H1 (cell line): ENCODE results near the gene PDE8A. TPM values are rescaled to one million over a fixed set of nuclear protein-coding genes. Genes with fewer than 3 reads are reported as not detected.

Experiments used
- CTCF ChIA-PET: fragments of 300-600 bp; sonication (Branson Sonifier 250); formaldehyde crosslinking; loops from one replicate; lab custom pipeline; 2021; ENCODE audit not compliant: partially characterized antibody; lab: Charles Lee
- POLR2A ChIA-PET: fragments of 300-600 bp; sonication (Branson Sonifier 250); formaldehyde crosslinking; loops from one replicate; lab custom pipeline; 2021; ENCODE audit warnings: inconsistent platforms; ENCODE audit not compliant: partially characterized antibody; lab: Charles Lee
- DNase-seq, 2 experiments: peaks; one replicate each; pipeline versions ENCODE4 v3.0.0 to v3.0.0-alpha.2; 2010 to 2022; ENCODE audit warnings: low spot score in 2 of 2, low read depth in 1 of 2, mixed read lengths in 1 of 2
- FAIRE-seq: peaks from 2 replicates; lab custom pipeline; 2011; peaks lifted over from hg19 to GRCh38; lab: Jason Lieb, UNC
- H2AFZ ChIP-seq: 2 replicates; pipeline ENCODE4 v1.8.1; 2012; ENCODE audit warnings: low read length, inconsistent platforms
- H2AK5ac ChIP-seq: 2 replicates; pipeline ENCODE4 v1.6.1; 2013; ENCODE audit warnings: low read depth, low read length
- H2BK120ac ChIP-seq: replicated peaks from 2 replicates; pipeline ENCODE3; 2013; ENCODE audit warnings: low read depth, low read length, inconsistent platforms
- H2BK12ac ChIP-seq: 2 replicates; pipeline ENCODE4 v1.6.1; 2013; ENCODE audit warnings: low read depth, low read length
- H2BK15ac ChIP-seq: 2 replicates; pipeline ENCODE4 v1.6.1; 2013; ENCODE audit warnings: low read length
- H2BK20ac ChIP-seq: 2 replicates; pipeline ENCODE4 v1.6.1; 2013; ENCODE audit warnings: low read length
- H2BK5ac ChIP-seq: 2 replicates; pipeline ENCODE4 v1.6.1; 2013; ENCODE audit warnings: low read depth, low read length
- H3K14ac ChIP-seq: 2 replicates; pipeline ENCODE4 v1.6.1; 2013; ENCODE audit warnings: inconsistent platforms; ENCODE audit not compliant: insufficient read length
- H3K18ac ChIP-seq: 2 replicates; pipeline ENCODE4 v1.6.1; 2013; ENCODE audit warnings: low read length; ENCODE audit errors: extremely low read depth
- H3K23ac ChIP-seq: 2 replicates; pipeline ENCODE4 v1.6.1; 2013; ENCODE audit warnings: inconsistent platforms; ENCODE audit not compliant: insufficient read length
- H3K23me2 ChIP-seq: 2 replicates; pipeline ENCODE4 v1.6.1; 2013; ENCODE audit warnings: low read depth, low read length
- H3K27ac ChIP-seq: 2 replicates; pipeline ENCODE4 v1.6.1; 2011; ENCODE audit warnings: low read depth, low read length, inconsistent platforms
- H3K27me3 ChIP-seq, 4 experiments: replicated peaks in 1 of 4; 1 replicate in 1 of 4; 2 replicates in 3 of 4; pipeline versions ENCODE4 v1.6.1 to v1.8.1; 2011 to 2013; ENCODE audit warnings: low read length in 3 of 4, mild to moderate bottlenecking in 3 of 4, inconsistent platforms in 2 of 4, mixed read lengths in 2 of 4, moderate library complexity in 1 of 4; ENCODE audit not compliant: control insufficient read depth in 3 of 4, insufficient read depth in 3 of 4; ENCODE audit errors: extremely low read depth in 1 of 4
- H3K36me3 ChIP-seq, 4 experiments: 2 replicates each; pipeline versions ENCODE4 v1.6.1 to v1.8.1; 2011 to 2013; ENCODE audit warnings: mild to moderate bottlenecking in 4 of 4, low read length in 3 of 4, moderate library complexity in 2 of 4, control low read depth in 1 of 4, inconsistent platforms in 1 of 4; ENCODE audit not compliant: insufficient read depth in 4 of 4, control insufficient read depth in 2 of 4
- H3K4ac ChIP-seq: replicated peaks from 2 replicates; pipeline ENCODE3; 2013; ENCODE audit warnings: low read length, low read depth, mixed read lengths, inconsistent platforms; ENCODE audit not compliant: insufficient read length
- H3K4me1 ChIP-seq, 4 experiments: replicated peaks in 1 of 4; 1 replicate in 1 of 4; 2 replicates in 3 of 4; pipeline versions ENCODE4 v1.6.1 to v1.8.1; 2011 to 2013; ENCODE audit warnings: low read length in 3 of 4, inconsistent platforms in 2 of 4, mixed read lengths in 1 of 4; ENCODE audit not compliant: insufficient read depth in 4 of 4, control insufficient read depth in 3 of 4
- H3K4me2 ChIP-seq, 2 experiments: 2 replicates each; pipeline versions ENCODE4 v1.6.1 to v1.8.1; 2011 to 2013; ENCODE audit warnings: low read depth in 2 of 2, low read length in 2 of 2, control low read depth in 1 of 2, inconsistent platforms in 1 of 2, mild to moderate bottlenecking in 1 of 2; ENCODE audit not compliant: insufficient read depth in 1 of 2
- H3K4me3 ChIP-seq, 4 experiments: fragments of 200-600, 300-600 bp in 1 of 4; sonication (generic), shearing (Covaris generic), sonication (Bioruptor Twin) in 1 of 4; 2 replicates each; pipeline versions ENCODE4 v1.5.1 to v1.8.1; 2011 to 2016; ENCODE audit warnings: low read length in 4 of 4, low read depth in 3 of 4, control low read depth in 2 of 4, inconsistent platforms in 2 of 4, mild to moderate bottlenecking in 2 of 4, mixed read lengths in 1 of 4, moderate library complexity in 1 of 4; ENCODE audit not compliant: insufficient read depth in 2 of 4; ENCODE audit errors: extremely low read depth in 1 of 4
- H3K56ac ChIP-seq: replicated peaks from 2 replicates; pipeline ENCODE3; 2013; ENCODE audit warnings: low read depth, mild to moderate bottlenecking, mixed read lengths, low read length, inconsistent platforms; ENCODE audit not compliant: insufficient read length
- H3K79me1 ChIP-seq: 2 replicates; pipeline ENCODE4 v1.6.1; 2013; ENCODE audit warnings: low read depth, low read length, control low read depth
- H3K79me2 ChIP-seq, 2 experiments: 2 replicates each; pipeline versions ENCODE4 v1.6.1 to v1.8.1; 2012 to 2013; ENCODE audit warnings: low read length in 2 of 2, mild to moderate bottlenecking in 2 of 2, inconsistent platforms in 1 of 2; ENCODE audit not compliant: insufficient read depth in 2 of 2, control insufficient read depth in 1 of 2
- H3K9ac ChIP-seq, 4 experiments: replicated peaks in 1 of 4; 1 replicate in 1 of 4; 2 replicates in 3 of 4; pipeline versions ENCODE4 v1.6.1 to v1.8.1; 2011 to 2013; ENCODE audit warnings: low read depth in 3 of 4, low read length in 3 of 4, control low read depth in 2 of 4, mild to moderate bottlenecking in 2 of 4, moderate library complexity in 2 of 4, inconsistent platforms in 1 of 4; ENCODE audit errors: extremely low read depth in 1 of 4
- H3K9me3 ChIP-seq, 2 experiments: 2 replicates each; pipeline versions ENCODE4 v1.6.1 to v1.8.1; 2012 to 2013; ENCODE audit warnings: mild to moderate bottlenecking in 2 of 2, moderate library complexity in 2 of 2, control low read depth in 1 of 2, inconsistent platforms in 1 of 2, low read depth in 1 of 2, low read length in 1 of 2, mixed read lengths in 1 of 2; ENCODE audit not compliant: insufficient read depth in 2 of 2
- H4K20me1 ChIP-seq, 2 experiments: replicated peaks in 1 of 2; 2 replicates each; pipeline versions ENCODE3 to v1.8.1; 2011 to 2013; ENCODE audit warnings: inconsistent platforms in 2 of 2, low read length in 2 of 2, mild to moderate bottlenecking in 1 of 2; ENCODE audit not compliant: insufficient read depth in 2 of 2, control insufficient read depth in 1 of 2
- H4K5ac ChIP-seq: 2 replicates; pipeline ENCODE4 v1.6.1; 2013; ENCODE audit warnings: low read length, low read depth, mixed read lengths, inconsistent platforms; ENCODE audit not compliant: insufficient read length
- H4K8ac ChIP-seq: 2 replicates; pipeline ENCODE4 v1.8.0; 2013; ENCODE audit warnings: mild to moderate bottlenecking, moderate library complexity, low read length, inconsistent platforms; ENCODE audit not compliant: insufficient read depth; ENCODE audit errors: extremely low read depth
- H4K91ac ChIP-seq: replicated peaks from 2 replicates; pipeline ENCODE3; 2013; ENCODE audit warnings: low read length, mixed read lengths, inconsistent platforms; ENCODE audit not compliant: insufficient read length
- BACH1 ChIP-seq: IDR thresholded peaks from 2 replicates; pipeline ENCODE4 v1.6.1; 2012; ENCODE audit warnings: low read length, improper control_type of control experiment
- CHD2 ChIP-seq: IDR thresholded peaks from 2 replicates; pipeline ENCODE4 v1.6.1; 2012; ENCODE audit warnings: low read length, improper control_type of control experiment
- WGBS, 2 experiments: shearing (Covaris generic) in 1 of 2; methylation state at CpG; one replicate each; pipeline versions ENCODE4 v1.1.6 to v1.1.7; 2013 to 2015; ENCODE audit warnings: low lambda C conversion rate in 2 of 2, mixed read lengths in 2 of 2, inconsistent platforms in 1 of 2, low coverage in 1 of 2, missing lambda C conversion rate in 1 of 2; ENCODE audit not compliant: insufficient replicate concordance in 2 of 2, insufficient coverage in 1 of 2, insufficient read length in 1 of 2; ENCODE audit errors: extremely low coverage in 1 of 2, missing lambda C conversion rate in 1 of 2; 5-methylcytosine and 5-hydroxymethylcytosine counted together
- polyA plus RNA-seq, 7 experiments: library from polyadenylated mRNA; depleted of rRNA in 3 of 7; stranded (reverse) in 5 of 7; unstranded in 2 of 7; fragments of >200 nt in 5 of 7; fragments of 200-250 nt in 2 of 7; gene quantifications; 1 replicate in 5 of 7; 2 replicates in 1 of 7; 4 replicates in 1 of 7; pipeline versions ENCODE4 v1.2.1 to v1.2.3, GENCODE V29; 2011 to 2013; ENCODE audit warnings: missing spikeins in 2 of 7, mixed read lengths in 2 of 7
- total RNA-seq: library from RNA; stranded (reverse); fragmentation: NEBNext Ultra II Directional; extraction: Animal tissue kit (Norgen Biotek cat#: 25700); gene quantifications from 2 replicates; pipeline ENCODE4 v1.2.1, GENCODE V29; 2021

The PDE8A gene
- total and polyA plus RNA-seq, 2 of the 8 experiments (the other 6 are each of a cell fraction or from before 2014, with no cell fraction given): 6.9 to 7.8 TPM

- POLR2A ChIA-PET: no interaction called here
- no peak for TF ChIP-seq BACH1
- TF ChIP-seq CHD2: no peak
Measured at GRCh38 chr15:85071061-85071460, 89.4 kb downstream of the PDE8A start.

More at GRCh38 chr15:85071061-85071460, 89.4 kb downstream of the PDE8A start:
- H2BK20ac ChIP-seq: no peak overlapping the region
- H3K27ac ChIP-seq: no peak overlapping the region
- H4K8ac ChIP-seq: no peak overlapping the region
- H3K9ac ChIP-seq: no peak overlapping the region
- no peak overlapping the region for H3K4ac ChIP-seq
- no peak overlapping the region for H2BK15ac ChIP-seq
- no peak for DNase-seq
- 94% methylated on average over 2 of the region's 2 CpGs; no CpG with 5 or more reads in 1 of the 2 experiments for WGBS, 2 experiments
- FAIRE-seq: no peak
- no peak overlapping the region for H3K14ac ChIP-seq
- no peak overlapping the region for H3K18ac ChIP-seq
- no peak overlapping the region for H2AFZ ChIP-seq
- H3K9me3 ChIP-seq: no peaks in the 10 kb centered on the region
- H3K23ac ChIP-seq: no peak overlapping the region
- CTCF ChIA-PET: interaction anchor here (1.0 kb wide), 1 partner anchor 11 kb away, joined by 4 read pairs; no protein-coding TSS in a partner anchor
- H2BK12ac ChIP-seq: no peak overlapping the region
- no peak overlapping the region for H3K4me2 ChIP-seq
- no peak overlapping the region for H4K5ac ChIP-seq
- H3K4me1 ChIP-seq: no peaks in the 10 kb centered on the region
- no peak overlapping the region for H3K56ac ChIP-seq
- H2BK5ac ChIP-seq: no peak overlapping the region
- H3K79me2 ChIP-seq: no peaks in the 10 kb centered on the region
- no peak overlapping the region for H3K4me3 ChIP-seq
- no peaks in the 10 kb centered on the region for H3K27me3 ChIP-seq
- no peak overlapping the region for H2BK120ac ChIP-seq
- H4K20me1 ChIP-seq: no peaks in the 10 kb centered on the region
- no peak overlapping the region for H4K91ac ChIP-seq
- no peaks in the 10 kb centered on the region for H3K36me3 ChIP-seq
- no peaks in the 10 kb centered on the region for H3K79me1 ChIP-seq
- no peak overlapping the region for H2AK5ac ChIP-seq
- no peaks in the 10 kb centered on the region for H3K23me2 ChIP-seq
